Keratinocyte (primary cell): ENCODE data around the gene GASK1A. TPM values are rescaled to one million over a fixed set of nuclear protein-coding genes. Genes with fewer than 3 reads are reported as not detected.

Experiments
- DNase-seq: peaks from one replicate; pipeline ENCODE4 v3.0.0-alpha.2; 2011; ENCODE audit warnings: low read depth, missing footprints, low spot score
- FAIRE-seq: peaks from 2 replicates; lab custom pipeline; 2011; peaks lifted over from hg19 to GRCh38; lab: Jason Lieb, UNC
- H2AFZ ChIP-seq: 2 replicates; pipeline ENCODE4 v1.6.0; 2012; ENCODE audit warnings: low read length, control low read depth, inconsistent platforms; ENCODE audit not compliant: control insufficient read depth
- H3K27ac ChIP-seq: 2 replicates; pipeline ENCODE4 v1.5.1; 2011; ENCODE audit warnings: low read length; ENCODE audit not compliant: control insufficient read depth, insufficient read depth
- H3K27me3 ChIP-seq: 3 replicates; pipeline ENCODE4 v1.6.0; 2011; ENCODE audit warnings: low read length; ENCODE audit not compliant: control insufficient read depth, insufficient read depth; ENCODE audit errors: extremely low read depth
- H3K36me3 ChIP-seq, 2 experiments: 2 replicates in 1 of 2; 3 replicates in 1 of 2; pipeline ENCODE4 v1.5.1; 2011; ENCODE audit warnings: low read length in 2 of 2, mild to moderate bottlenecking in 1 of 2; ENCODE audit not compliant: control insufficient read depth in 2 of 2, insufficient read depth in 2 of 2; ENCODE audit errors: extremely low read depth in 1 of 2
- H3K4me1 ChIP-seq: 3 replicates; pipeline ENCODE4 v1.5.1; 2011; ENCODE audit warnings: low read length; ENCODE audit not compliant: control insufficient read depth, insufficient read depth; ENCODE audit errors: extremely low read depth
- H3K4me2 ChIP-seq: 3 replicates; pipeline ENCODE4 v1.6.0; 2011; ENCODE audit warnings: low read depth, low read length; ENCODE audit not compliant: control insufficient read depth, insufficient read depth; ENCODE audit errors: extremely low read depth
- H3K4me3 ChIP-seq, 3 experiments: fragments of 200-600 bp in 1 of 3; sonication (generic) in 1 of 3; 2 replicates in 2 of 3; 3 replicates in 1 of 3; pipeline ENCODE4 v1.5.1; 2011 to 2016; ENCODE audit warnings: low read length in 3 of 3, mild to moderate bottlenecking in 3 of 3, control low read depth in 2 of 3, inconsistent platforms in 1 of 3, low read depth in 1 of 3, mixed read lengths in 1 of 3, mixed run types in 1 of 3, moderate library complexity in 1 of 3; ENCODE audit not compliant: control insufficient read depth in 2 of 3, insufficient read depth in 2 of 3; ENCODE audit errors: extremely low read depth in 1 of 3
- H3K79me2 ChIP-seq: 2 replicates; pipeline ENCODE4 v1.6.0; 2012; ENCODE audit warnings: low read length; ENCODE audit not compliant: control insufficient read depth, insufficient read depth
- H3K9ac ChIP-seq: 3 replicates; pipeline ENCODE4 v1.6.0; 2011; ENCODE audit warnings: low read length; ENCODE audit not compliant: control insufficient read depth, insufficient read depth; ENCODE audit errors: extremely low read depth
- H3K9me1 ChIP-seq: 3 replicates; pipeline ENCODE4 v1.6.0; 2011; ENCODE audit warnings: low read length; ENCODE audit not compliant: control insufficient read depth, insufficient read depth; ENCODE audit errors: extremely low read depth
- H3K9me3 ChIP-seq: 2 replicates; pipeline ENCODE4 v1.5.1; 2012; ENCODE audit warnings: low read depth, low read length; ENCODE audit not compliant: control insufficient read depth
- H4K20me1 ChIP-seq: 3 replicates; pipeline ENCODE4 v1.6.0; 2011; ENCODE audit warnings: low read length; ENCODE audit not compliant: control insufficient read depth, insufficient read depth; ENCODE audit errors: extremely low read depth
- CTCF ChIP-seq, 3 experiments: IDR thresholded peaks in 1 of 3; conservative IDR thresholded peaks in 1 of 3; optimal IDR thresholded peaks in 1 of 3; 2 replicates in 2 of 3; 3 replicates in 1 of 3; pipeline versions ENCODE3 to v1.5.1; 2011; ENCODE audit warnings: low read length in 3 of 3, mild to moderate bottlenecking in 3 of 3, moderate library complexity in 2 of 3, control low read depth in 1 of 3, inconsistent platforms in 1 of 3; ENCODE audit not compliant: insufficient read depth in 2 of 3; ENCODE audit errors: extremely low read depth in 1 of 3
- EZH2 ChIP-seq: IDR thresholded peaks from one replicate; pipeline ENCODE4 v1.6.1; 2012; ENCODE audit warnings: inconsistent platforms, mild to moderate bottlenecking, low read length, moderate library complexity
- dilution Hi-C: fragments of 300-500 bp; cut with MboI; formaldehyde crosslinking; loops from one replicate; pipeline ENCODE4 v1.7.0; 2020; ENCODE audit warnings: low sequenced_read_pairs; ENCODE audit not compliant: extremely low pct_ligation_motif_present
- polyA plus RNA-seq, 5 experiments: library from polyadenylated mRNA; depleted of rRNA in 3 of 5; stranded (reverse) in 3 of 5; stranded (forward) in 1 of 5; unstranded in 1 of 5; fragments of >200 nt; gene quantifications; 1 replicate in 1 of 5; 2 replicates in 3 of 5; 3 replicates in 1 of 5; pipeline versions ENCODE4 v1.2.1 to v1.2.3, GENCODE V29; 2011 to 2012; ENCODE audit warnings: missing spikeins in 2 of 5, low read depth in 1 of 5, low replicate concordance in 1 of 5

Gene GASK1A
- polyA plus RNA-seq, 1 donor (not counting 4 experiments of a cell fraction or from before 2014, with no cell fraction given): 0.30 TPM

- Histone ChIP-seq H3K79me2 (no peaks in the 10 kb centered on the region), H4K20me1 (no peaks in the 10 kb centered on the region), H3K9me1 (no peaks in the 10 kb centered on the region), H3K4me1 (no peaks in the 10 kb centered on the region), H2AFZ (no peak overlapping the region), H3K9me3 (no peaks in the 10 kb centered on the region), H3K36me3 (no peaks in the 10 kb centered on the region), H3K4me3 (no peak overlapping the region), H3K27ac (no peak overlapping the region), H3K4me2 (no peak overlapping the region), H3K27me3 (peaks cover 13% of the 10 kb centered on the region), H3K9ac (no peak overlapping the region)
- no peak for FAIRE-seq
- dilution Hi-C loops: no loop called here
- no peak for TF ChIP-seq EZH2
- TF ChIP-seq CTCF (optimal IDR thresholded peaks at IDR 0.05 in 1 of 3, IDR thresholded peaks at IDR 0.05 in 1 of 3, conservative IDR thresholded peaks at IDR 0.05 in 1 of 3; ENCODE audit: extremely low read depth in 1 of 3, insufficient read depth in 2 of 3, low read length in 3 of 3): no peak
- no peak for DNase-seq
These were observed 46.3 kb downstream of the GASK1A start for GRCh38 chr3:43025423-43025822.

GRCh38 chr3:43028001-43028400, 48.9 kb downstream of the GASK1A start:
- no peaks in the 10 kb centered on the region for H4K20me1 ChIP-seq
- H3K27ac ChIP-seq: no peak overlapping the region
- H3K9ac ChIP-seq: no peak overlapping the region
- no peaks in the 10 kb centered on the region for H3K79me2 ChIP-seq
- peaks cover 10% of the 10 kb centered on the region for H3K27me3 ChIP-seq
- no peaks in the 10 kb centered on the region for H3K9me3 ChIP-seq
- dilution Hi-C loops: no loop called here
- no peak overlapping the region for H3K4me2 ChIP-seq
- no peaks in the 10 kb centered on the region for H3K36me3 ChIP-seq
- DNase-seq (no peak), FAIRE-seq (no peak)
- H3K9me1 ChIP-seq: no peaks in the 10 kb centered on the region
- H2AFZ ChIP-seq: no peak overlapping the region
- TF ChIP-seq EZH2: no peak
- no peak for TF ChIP-seq CTCF (optimal IDR thresholded peaks at IDR 0.05 in 1 of 3, IDR thresholded peaks at IDR 0.05 in 1 of 3, conservative IDR thresholded peaks at IDR 0.05 in 1 of 3; ENCODE audit: extremely low read depth in 1 of 3, insufficient read depth in 2 of 3, low read length in 3 of 3)
- H3K4me1 ChIP-seq: no peaks in the 10 kb centered on the region
- no peak overlapping the region for H3K4me3 ChIP-seq
